Measurements from ENCODE around the gene TFF3.

DNA sequence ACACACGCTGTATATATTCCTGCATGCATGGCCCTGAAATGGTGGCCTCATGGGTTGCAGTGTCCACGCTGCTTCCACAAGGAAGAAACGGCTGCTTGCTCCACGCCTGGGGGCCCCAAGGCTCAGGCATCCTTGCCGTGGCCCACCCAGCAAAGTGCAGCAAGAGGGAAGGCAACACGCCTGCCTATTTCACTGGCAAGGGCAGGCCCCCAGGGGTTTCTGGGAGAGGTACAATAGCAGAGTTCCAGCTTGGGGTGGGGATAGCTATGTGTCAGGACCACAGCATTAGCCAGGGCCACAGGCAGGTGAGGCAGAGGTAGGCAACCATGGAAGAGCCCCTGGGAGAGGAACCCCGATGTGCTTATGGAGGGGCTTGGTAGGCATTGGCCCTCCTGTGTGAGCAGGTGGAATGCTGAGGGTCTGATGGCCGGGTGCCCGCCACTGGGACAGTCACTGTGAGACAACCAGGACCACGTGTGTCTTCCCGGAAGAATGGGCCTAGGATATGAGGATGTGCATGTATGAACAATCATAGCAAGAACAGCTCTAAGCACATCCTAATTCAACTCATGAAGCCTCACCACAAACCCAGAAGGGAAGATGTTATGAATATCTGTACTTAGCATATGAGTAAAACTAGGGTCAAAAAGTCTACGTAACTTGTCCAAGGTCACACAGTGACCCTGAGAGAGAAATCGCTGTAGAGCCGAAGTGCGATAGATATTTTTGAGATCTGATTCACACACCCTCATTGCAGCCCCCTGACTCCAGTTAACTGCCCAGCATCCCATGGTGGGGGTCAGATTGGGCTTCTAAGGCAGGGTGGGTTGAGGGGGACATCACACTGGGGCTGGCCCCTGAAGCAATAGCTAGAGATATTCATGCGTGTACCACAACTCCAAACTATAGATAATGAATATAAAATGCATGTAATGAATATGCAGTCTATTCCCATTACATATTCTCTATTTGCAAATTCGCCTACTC, 23.8 kb upstream of the TFF3 start:
- TF ChIP-seq, protein P1, sequence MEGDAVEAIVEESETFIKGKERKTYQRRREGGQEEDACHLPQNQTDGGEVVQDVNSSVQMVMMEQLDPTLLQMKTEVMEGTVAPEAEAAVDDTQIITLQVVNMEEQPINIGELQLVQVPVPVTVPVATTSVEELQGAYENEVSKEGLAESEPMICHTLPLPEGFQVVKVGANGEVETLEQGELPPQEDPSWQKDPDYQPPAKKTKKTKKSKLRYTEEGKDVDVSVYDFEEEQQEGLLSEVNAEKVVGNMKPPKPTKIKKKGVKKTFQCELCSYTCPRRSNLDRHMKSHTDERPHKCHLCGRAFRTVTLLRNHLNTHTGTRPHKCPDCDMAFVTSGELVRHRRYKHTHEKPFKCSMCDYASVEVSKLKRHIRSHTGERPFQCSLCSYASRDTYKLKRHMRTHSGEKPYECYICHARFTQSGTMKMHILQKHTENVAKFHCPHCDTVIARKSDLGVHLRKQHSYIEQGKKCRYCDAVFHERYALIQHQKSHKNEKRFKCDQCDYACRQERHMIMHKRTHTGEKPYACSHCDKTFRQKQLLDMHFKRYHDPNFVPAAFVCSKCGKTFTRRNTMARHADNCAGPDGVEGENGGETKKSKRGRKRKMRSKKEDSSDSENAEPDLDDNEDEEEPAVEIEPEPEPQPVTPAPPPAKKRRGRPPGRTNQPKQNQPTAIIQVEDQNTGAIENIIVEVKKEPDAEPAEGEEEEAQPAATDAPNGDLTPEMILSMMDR (conservative IDR thresholded peaks at IDR 0.05; ENCODE audit: low read length): no peak
- no peak for TF ChIP-seq EZH2phosphoT487 (IDR thresholded peaks at IDR 0.05; ENCODE audit: borderline replicate concordance, low read depth, low read length)
